Dedifferentiated amniotic fluid mesenchymal stem cell (primary cell): ENCODE measurements around the gene MBOAT7.

ENCODE experiments used
- DNase-seq: peaks from one replicate; pipeline ENCODE4 v3.0.0-alpha.2; 2016; ENCODE audit errors: extremely low spot score

MBOAT7 gene

DNA sequence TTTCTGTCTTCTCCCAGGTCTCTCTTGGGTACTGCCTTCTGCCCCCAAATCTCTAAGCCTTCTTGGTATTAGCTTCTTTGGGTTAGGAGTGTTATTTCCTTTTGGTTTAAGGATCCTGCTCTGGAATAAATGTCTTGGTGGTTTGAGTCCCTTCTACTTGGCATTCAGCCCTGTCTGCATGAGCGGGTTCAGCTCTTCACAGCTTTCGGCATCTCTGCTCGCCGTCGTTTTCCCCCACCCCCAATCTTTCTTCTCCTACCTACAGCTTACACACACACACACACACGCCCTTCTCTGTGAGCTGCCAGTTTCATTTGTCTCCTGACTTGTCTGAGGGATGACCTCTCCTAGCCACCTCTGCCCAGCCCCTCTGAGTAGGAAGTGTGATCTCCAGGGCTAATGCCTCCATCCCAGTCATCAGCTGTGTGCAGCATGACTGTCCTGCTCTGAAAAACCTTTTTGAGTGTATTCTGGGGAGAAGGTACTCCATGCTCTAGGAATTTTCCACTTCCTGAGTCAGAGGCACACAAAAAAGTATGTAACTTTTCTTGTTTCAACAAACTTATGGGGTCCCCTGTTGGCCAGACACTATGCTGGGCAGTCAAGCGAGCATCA lies 47.1 kb downstream of the MBOAT7 start:
- DNase-seq = no peak

DNA sequence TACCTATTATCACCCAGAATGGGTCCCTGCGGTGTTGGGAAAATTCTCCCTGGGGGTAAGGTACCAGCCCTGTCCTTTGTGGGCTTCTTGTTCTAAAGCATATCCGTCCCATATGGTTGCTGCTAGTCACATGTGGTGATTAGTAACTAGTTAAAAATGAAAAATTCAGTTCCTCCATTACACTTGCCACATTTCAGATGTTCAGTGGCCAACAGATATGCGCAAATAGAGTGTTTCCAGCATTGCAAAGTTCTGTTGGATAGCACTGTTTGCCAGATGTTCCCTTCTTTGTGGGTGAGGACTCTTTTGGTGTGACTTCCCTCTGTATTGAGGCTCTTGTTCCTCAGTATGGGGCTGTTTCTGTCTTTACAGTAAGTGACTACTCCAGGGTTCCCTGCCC lies 48.0 kb downstream of the MBOAT7 start:
- DNase-seq = no peak

DNA sequence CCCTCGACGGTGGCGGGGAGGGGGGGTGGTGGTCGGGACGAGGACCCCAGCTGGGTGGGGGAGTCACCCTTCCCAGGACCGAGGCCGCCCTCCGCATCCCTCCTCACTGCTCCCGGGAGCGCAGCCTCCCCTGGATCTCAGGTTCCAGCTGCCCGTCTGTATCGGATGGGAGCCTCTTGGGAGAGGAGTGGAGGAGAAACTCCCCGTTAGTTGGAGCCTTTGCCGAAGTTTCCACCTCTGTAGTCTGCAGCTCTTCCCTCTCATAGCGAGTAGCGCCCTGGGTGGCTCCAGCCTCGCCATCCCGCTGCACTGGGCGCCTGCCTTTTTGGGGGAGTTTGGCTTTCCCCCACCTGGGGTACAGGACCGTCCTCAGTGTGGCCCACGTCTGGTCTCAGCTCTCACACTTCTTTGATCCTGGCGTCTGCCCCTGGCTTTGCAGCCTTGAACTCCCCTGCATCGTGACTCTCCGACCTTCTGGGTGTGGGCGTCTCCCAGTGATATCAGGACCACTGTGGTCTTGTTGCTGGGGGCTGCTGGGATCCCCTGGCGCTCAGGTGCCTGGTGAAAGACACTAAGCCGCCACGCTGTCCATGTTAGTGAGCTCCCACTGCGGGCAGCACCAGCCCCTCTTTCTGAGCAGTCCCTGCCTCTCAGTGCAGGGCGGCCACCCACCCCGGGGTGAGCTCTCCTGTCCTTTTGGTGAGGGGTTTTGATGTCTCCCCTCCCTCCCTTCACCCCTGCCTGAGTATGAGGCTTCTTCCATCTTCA lies 50.7 kb downstream of the MBOAT7 start:
- DNase-seq = no peak

DNA sequence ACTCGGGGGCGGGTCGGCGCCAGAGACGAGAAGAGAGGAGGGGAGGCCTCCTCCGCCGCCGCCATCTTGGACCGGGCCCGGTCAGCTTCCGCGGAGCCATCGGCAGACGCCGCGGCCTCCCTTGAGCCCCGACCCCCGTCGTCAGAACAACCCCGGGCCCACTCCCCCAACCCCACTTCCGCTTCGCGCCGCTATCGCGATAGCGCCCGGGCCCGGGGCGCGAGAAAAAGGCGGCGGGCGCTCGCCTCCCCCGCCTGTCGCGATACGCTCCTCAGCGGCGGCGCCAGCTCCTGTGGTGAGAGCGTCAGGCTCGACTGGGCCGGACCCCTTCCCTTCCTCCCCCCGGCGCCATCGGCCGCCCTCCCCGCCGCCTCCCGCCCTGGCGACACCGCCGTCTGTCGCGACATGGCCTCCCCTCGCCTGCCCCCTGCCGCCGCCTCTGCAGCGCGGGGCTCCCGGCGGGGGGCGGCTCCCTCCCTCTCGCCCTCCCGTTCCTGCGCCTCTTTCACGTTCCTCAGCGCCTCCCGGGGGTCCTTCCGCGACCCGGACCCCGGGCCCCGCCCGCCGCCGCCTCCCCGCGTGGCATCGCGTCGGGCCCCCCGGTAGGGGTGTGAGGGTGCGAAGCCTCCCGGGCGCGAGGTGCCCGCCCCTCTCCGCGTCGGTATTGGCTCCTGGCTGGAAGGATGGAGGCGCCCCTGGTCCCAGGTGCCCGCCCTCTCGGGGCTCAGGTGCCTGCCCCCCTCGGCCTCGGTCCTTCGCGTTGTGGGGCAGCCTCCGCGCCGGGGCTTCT lies 51.5 kb downstream of the MBOAT7 start, which contains the start of gene CNOT3:
CNOT3 (plus strand) TSS at position 64 of the 790 bp plus-strand sequence. CDS start 5,217 bp downstream, outside the sequence.
- DNase-seq = no peak

DNA sequence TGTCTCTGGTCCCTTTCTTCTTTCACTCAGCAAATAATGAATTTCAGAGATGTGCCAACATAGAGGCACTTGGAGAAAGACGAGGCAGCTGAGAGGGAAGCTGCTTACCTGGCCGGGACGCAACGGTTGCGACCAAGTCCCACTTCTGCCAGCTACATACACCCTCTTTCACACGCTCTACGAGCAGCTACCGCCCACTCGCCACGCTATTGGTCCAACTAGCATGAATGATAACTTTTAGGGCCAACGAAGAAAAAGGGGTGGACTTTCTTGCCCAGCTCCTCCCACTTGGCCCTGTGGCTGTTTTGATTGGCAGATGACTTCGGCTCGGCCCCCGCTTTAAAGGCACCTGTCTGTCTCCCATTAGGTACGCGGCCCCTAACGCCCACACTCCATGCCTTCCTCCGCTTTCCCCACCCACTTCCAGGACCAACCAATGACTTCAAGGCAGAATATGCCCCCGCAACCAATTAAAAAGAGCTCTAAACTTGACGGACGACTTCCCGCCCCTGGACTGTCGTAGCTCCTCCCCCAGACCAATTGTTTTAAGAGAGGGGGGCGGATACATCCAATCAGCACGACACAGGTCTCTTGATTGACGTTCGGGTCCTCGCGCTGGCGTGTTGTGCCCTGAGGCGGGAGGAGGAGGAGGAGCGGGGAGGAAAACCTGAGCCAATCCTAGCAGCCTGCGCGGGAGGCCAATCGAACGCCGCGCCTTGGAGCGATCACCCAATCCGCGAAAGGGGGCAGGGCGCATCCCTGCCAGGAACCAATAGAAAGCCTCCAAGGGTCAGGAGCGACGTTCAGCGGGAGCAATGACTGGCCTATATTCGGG lies 52.3 kb downstream of the MBOAT7 start:
- DNase-seq = peak; percentile 100

DNA sequence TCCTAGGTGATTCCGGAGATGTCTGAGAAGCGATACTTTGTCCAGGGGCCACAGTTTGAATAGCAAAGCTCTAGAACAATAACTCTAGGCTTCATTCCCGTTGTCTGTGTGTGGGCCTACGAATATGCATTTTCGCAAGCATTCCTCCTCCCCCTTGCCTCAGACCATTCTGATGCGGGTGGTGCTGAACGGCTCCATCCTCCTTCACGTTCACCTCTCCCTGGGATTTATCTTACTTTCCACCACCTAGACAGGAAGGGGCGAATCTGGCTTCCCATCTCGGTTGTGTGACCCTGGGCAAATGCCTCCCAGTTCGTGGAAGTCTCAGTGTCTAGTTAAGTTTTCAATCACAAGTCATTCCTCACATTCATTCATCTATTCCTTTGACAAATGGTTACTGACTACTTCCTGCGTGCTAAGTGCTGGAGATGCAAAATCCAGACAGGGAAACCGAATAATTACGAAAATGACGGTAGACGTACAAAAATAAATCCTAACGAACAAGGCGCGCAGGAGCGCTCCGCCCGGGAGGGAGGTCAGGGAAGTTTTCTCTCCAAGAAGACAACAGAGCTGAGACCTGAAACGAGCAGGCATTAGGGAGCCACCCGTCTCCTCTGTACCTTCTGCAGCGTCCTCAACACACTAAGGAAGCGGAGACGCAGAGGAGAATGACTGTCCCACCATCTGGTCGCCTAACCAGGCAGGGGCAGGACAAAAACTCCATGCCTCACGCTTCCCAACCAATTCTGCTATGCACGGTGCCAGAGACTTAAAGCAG lies 53.1 kb downstream of the MBOAT7 start:
- no peak for DNase-seq

DNA sequence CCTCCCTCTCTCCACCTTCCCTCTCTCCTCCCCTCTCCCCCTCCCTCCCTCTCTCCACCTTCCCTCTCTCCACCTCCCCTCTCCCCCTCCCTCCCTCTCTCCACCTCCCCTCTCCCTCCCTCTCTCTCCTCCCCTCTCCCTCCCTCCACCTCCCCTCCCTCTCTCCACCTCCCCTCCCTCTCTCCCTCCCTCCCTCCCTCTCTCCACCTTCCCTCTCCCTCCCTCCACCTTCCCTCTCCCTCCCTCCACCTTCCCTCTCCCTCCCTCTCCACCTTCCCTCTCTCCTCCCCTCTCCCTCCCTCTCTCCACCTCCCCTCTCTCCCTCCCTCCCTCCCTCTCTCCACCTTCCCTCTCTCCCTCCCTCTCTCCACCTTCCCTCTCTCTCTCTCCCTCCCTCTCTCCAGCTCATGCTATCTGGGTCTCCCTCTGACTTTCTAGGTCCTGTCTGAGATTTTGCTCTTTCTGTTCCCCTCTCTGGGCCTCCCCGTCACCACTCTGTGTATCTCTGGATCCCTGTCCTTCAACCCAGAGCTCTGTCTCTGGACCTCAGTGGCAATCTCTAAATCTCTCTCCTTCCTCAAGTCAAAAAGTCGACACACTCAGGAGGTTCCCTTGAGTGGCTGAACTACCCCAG lies 55.3 kb downstream of the MBOAT7 start:
- DNase-seq = no peak

DNA sequence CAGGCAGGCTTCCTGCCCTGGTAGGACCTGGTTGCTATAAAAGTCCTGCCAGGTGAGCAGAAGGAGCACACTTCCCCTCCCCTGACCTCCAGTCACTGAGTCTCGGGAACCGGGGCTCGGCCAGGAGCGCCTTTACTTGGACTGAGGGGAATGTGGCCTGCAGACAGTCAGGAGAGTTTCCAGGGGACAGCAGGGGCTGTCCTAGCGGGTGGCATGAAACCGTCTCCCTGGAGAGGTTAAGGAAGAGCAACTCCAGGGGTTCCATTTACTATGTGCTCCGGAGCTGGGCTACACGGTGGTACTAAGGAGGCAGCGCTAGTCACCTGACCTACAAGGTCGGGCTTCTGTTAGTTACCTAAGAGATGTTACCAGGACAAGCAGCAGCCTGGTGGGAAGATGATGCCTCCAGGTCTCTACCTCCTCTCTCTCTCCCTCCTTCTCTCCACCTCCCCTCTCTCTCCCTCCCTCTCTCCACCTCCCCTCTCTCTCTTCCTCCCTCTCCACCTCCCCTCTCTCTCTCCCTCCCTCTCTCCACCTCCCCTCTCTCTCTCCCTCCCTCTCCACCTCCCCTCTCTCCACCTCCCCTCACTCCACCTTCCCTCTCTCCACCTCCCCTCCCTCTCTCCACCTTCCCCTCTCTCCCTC lies 55.9 kb downstream of the MBOAT7 start:
- DNase-seq = no peak

DNA sequence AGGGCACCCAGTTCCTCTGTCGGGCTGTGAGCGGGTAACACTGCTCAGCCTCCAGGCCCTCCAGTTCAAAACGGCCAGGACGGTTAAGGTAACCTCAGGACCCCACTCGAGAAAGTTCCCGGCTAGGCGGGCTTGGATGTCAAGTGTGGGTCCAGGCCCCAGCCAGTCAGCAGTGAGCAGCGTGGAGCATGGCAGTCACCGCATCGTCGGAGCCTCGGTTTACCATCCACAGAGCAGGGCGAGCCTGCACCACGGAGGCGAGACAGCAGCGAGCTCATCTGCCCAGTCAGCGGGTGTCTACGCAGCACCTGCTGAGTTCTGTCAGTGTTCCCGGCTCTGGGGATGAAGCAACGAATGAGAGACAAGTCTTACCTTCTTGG lies 59.8 kb downstream of the MBOAT7 start:
- no peak for DNase-seq

DNA sequence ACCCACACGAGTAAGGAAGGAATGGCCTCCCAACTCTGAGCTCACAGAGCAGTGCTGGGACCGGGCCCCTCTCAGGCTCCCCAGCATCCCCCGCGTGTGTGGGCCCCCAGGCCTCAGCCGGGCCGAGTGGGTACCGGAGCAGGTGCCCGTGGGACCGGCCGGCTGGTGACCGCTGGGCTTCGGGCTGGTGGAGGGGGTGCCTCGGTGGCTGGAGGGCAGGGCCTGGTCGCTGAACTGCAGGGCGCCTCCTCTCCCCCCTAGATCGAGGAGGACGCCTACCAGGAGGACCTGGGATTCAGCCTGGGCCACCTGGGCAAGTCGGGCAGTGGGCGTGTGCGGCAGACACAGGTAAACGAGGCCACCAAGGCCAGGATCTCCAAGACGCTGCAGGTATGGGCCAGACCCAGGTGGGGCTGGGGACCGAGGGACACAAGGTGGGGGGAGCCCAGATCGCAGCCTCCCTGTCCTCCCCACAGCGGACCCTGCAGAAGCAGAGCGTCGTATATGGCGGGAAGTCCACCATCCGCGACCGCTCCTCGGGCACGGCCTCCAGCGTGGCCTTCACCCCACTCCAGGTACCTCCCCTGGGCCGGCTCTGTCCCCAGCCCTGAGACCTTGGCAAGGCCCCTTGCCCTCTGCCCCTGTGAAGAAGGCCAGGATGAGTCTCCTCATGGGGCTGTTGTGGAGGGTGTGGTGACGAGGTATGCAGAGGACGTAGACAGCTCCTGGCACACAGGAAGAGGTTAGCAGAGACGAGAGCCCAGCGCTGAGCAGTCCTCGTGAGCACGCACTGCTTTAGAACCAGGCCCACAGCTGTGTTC lies 60.4 kb downstream of the MBOAT7 start:
- no peak for DNase-seq

DNA sequence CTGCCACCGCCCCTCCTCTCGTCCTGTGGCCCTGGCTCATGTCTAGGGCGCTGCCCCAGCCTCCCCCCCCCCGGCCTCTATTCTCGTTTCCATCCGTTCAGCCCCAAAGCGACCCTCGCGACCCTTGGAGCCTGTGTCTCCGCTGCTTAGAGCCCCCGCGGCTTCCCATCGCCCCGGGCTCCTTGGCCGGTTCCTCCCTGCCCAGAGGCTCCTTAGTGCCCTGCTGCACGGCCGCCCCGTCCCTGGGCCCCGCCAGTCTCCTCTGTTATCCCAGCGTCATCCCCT lies 61.0 kb downstream of the MBOAT7 start:
- DNase-seq = no peak

DNA sequence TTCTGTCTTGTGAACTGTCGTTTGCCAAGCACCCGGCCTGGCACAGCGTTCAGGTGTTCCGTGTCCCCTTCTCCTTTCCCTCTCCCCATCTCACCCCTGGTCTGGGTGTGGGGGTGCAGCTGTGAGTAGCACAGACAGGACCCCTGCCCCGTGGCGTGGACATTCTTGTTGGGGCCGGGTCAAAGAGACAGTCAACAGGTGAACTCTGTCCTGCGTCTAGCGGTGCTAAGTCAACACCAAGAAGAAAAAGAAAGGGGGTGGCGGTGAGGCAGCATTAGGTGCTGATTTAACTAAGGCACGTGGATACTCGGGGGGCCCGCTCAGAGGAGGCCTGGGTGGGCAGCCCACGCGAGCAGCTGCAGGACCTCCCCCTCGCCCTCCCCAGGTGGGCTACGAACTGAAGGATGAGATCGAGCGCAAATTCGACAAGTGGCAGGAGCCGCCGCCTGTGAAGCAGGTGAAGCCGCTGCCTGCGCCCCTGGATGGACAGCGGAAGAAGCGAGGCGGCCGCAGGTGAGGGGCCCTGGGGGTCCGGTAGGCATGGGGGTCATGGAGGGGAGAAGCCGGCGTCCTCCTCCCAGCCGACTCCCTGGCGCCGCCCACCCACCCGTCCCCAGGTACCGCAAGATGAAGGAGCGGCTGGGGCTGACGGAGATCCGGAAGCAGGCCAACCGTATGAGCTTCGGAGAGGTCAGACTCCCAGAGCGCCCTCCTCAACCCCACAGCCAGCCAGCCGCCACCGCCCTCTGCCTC lies 61.5 kb downstream of the MBOAT7 start:
- DNase-seq = no peak

DNA sequence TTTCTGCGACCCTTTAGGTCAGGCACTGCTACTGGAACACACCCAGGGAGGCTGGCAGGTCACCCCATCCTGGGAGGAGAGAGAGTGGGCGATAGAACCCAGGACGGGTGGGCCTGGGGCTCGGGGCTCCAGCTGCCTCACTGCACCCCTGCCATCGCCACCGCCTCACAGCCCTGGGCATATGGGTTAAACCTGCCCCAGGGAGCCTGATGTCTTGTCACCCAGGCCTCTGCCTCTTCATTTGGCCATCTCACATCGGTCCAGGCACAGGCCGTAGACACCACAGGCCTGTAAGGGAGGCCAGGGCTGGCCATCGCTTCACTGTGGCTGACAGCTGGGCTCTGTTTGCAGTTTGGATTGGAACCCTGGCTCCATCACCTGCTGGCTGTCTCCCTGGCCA lies 63.7 kb downstream of the MBOAT7 start:
- no peak for DNase-seq

DNA sequence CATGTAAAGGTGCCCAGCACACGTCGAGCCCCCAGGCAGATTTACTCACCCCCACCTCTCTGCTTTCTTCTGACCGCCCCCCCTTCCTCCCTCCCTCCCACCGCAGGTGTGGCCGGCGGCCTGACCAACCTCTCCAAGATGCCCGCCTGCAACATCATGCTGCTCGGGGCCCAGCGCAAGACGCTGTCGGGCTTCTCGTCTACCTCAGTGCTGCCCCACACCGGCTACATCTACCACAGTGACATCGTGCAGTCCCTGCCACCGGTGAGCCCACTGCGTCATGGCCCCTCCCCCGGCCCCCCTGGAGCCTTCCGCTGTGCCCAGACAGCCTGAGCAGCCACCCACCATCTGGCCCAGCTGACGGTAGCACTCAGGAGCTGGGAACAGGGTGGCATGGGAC lies 65.0 kb downstream of the MBOAT7 start:
- DNase-seq = no peak

DNA sequence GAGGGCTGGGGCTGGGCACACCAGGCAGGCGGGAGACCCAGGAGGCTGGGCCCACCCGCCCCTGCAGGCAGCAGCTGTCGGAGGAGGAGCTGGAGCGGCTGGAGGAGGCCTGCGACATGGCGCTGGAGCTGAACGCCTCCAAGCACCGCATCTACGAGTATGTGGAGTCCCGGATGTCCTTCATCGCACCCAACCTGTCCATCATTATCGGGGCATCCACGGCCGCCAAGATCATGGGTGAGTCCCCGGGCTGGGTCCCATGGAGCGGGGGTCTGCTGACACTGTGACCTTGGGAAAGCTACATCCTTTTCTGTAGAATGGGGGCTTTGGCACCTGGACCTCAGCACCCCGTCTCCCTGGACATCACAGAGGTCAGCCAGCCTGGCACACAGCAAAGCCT lies 65.7 kb downstream of the MBOAT7 start:
- DNase-seq = no peak
